Measurements from ENCODE around the gene C1QTNF7.

The C1QTNF7 gene

GRCh38 chr4:15423285-15423711 is 4.5 kb upstream of the C1QTNF7 start:
- TF ChIP-seq REST (IDR thresholded peaks at IDR 0.05; ENCODE audit: low read depth): no peak
- no peak for TF ChIP-seq TEAD4 (IDR thresholded peaks at IDR 0.05)
- no peak for TF ChIP-seq CREB1 (IDR thresholded peaks at IDR 0.05; ENCODE audit: low read depth)
- no peak for TF ChIP-seq TAF1 (IDR thresholded peaks at IDR 0.05; ENCODE audit: low read depth)
- no peak for TF ChIP-seq FOXM1 (IDR thresholded peaks at IDR 0.05; ENCODE audit: borderline replicate concordance, low read depth)

GRCh38 chr4:15425520-15425919 is 2.3 kb upstream of the C1QTNF7 start:
- TF ChIP-seq CREB1 (IDR thresholded peaks at IDR 0.05; ENCODE audit: low read depth) (no peak), EP300 (IDR thresholded peaks at IDR 0.05; ENCODE audit: borderline replicate concordance) (no peak), TCF12 (IDR thresholded peaks at IDR 0.05; ENCODE audit: low read depth) (no peak), MAX (IDR thresholded peaks at IDR 0.05) (no peak), ZBTB7A (IDR thresholded peaks at IDR 0.05; ENCODE audit: low read depth) (no peak), YY1 (IDR thresholded peaks at IDR 0.05; ENCODE audit: low read depth) (no peak), NFIC (IDR thresholded peaks at IDR 0.05) (no peak), TEAD4 (IDR thresholded peaks at IDR 0.05) (no peak), CEBPB (IDR thresholded peaks at IDR 0.05) (no peak), EGR1 (IDR thresholded peaks at IDR 0.05) (no peak)

GRCh38 chr4:15427161-15427560 is 672 bp upstream of the C1QTNF7 start:
- TF ChIP-seq USF1 (IDR thresholded peaks at IDR 0.05): no peak
- no peak for TF ChIP-seq RAD21 (IDR thresholded peaks at IDR 0.05; ENCODE audit: low read depth)
- TF ChIP-seq EP300 (IDR thresholded peaks at IDR 0.05; ENCODE audit: borderline replicate concordance): no peak
- TF ChIP-seq FOXM1 (IDR thresholded peaks at IDR 0.05; ENCODE audit: borderline replicate concordance, low read depth): no peak
- TF ChIP-seq YY1 (IDR thresholded peaks at IDR 0.05; ENCODE audit: low read depth): no peak
- TF ChIP-seq TAF1 (IDR thresholded peaks at IDR 0.05; ENCODE audit: low read depth): no peak
- no peak for TF ChIP-seq CEBPB (IDR thresholded peaks at IDR 0.05)
- TF ChIP-seq MAX (IDR thresholded peaks at IDR 0.05): no peak
- TF ChIP-seq NFIC (IDR thresholded peaks at IDR 0.05): no peak
- no peak for TF ChIP-seq EGR1 (IDR thresholded peaks at IDR 0.05)
- no peak for TF ChIP-seq TCF12 (IDR thresholded peaks at IDR 0.05; ENCODE audit: low read depth)
- no peak for TF ChIP-seq ZBTB7A (IDR thresholded peaks at IDR 0.05; ENCODE audit: low read depth)

- no peak for TF ChIP-seq YY1 (IDR thresholded peaks at IDR 0.05; ENCODE audit: low read depth)
- no peak for TF ChIP-seq USF1 (IDR thresholded peaks at IDR 0.05)
- no peak for TF ChIP-seq TCF12 (IDR thresholded peaks at IDR 0.05; ENCODE audit: low read depth)
- no peak for TF ChIP-seq RAD21 (IDR thresholded peaks at IDR 0.05; ENCODE audit: low read depth)
- TF ChIP-seq NFIC (IDR thresholded peaks at IDR 0.05): no peak
- no peak for TF ChIP-seq CREB1 (IDR thresholded peaks at IDR 0.05; ENCODE audit: low read depth)
- TF ChIP-seq FOXM1 (IDR thresholded peaks at IDR 0.05; ENCODE audit: borderline replicate concordance, low read depth): no peak
- TF ChIP-seq REST (IDR thresholded peaks at IDR 0.05; ENCODE audit: low read depth): no peak
- TF ChIP-seq MAX (IDR thresholded peaks at IDR 0.05): no peak
- no peak for TF ChIP-seq EGR1 (IDR thresholded peaks at IDR 0.05)
- no peak for TF ChIP-seq ZBTB7A (IDR thresholded peaks at IDR 0.05; ENCODE audit: low read depth)
These were observed 778 bp downstream of the C1QTNF7 start for GRCh38 chr4:15428611-15429010.

- no peak for TF ChIP-seq EGR1 (IDR thresholded peaks at IDR 0.05)
- no peak for TF ChIP-seq USF1 (IDR thresholded peaks at IDR 0.05)
- no peak for TF ChIP-seq TAF1 (IDR thresholded peaks at IDR 0.05; ENCODE audit: low read depth)
- no peak for TF ChIP-seq TCF12 (IDR thresholded peaks at IDR 0.05; ENCODE audit: low read depth)
- no peak for TF ChIP-seq RAD21 (IDR thresholded peaks at IDR 0.05; ENCODE audit: low read depth)
- no peak for TF ChIP-seq TEAD4 (IDR thresholded peaks at IDR 0.05)
These were observed 6.3 kb downstream of the C1QTNF7 start for GRCh38 chr4:15434091-15434490.

GRCh38 chr4:15434676-15435075 is 6.8 kb downstream of the C1QTNF7 start:
- TF ChIP-seq ZBTB7A (IDR thresholded peaks at IDR 0.05; ENCODE audit: low read depth) (no peak), RAD21 (IDR thresholded peaks at IDR 0.05; ENCODE audit: low read depth) (no peak), MAX (IDR thresholded peaks at IDR 0.05) (no peak), NFIC (IDR thresholded peaks at IDR 0.05) (no peak), TCF12 (IDR thresholded peaks at IDR 0.05; ENCODE audit: low read depth) (no peak), REST (IDR thresholded peaks at IDR 0.05; ENCODE audit: low read depth) (no peak), FOXM1 (IDR thresholded peaks at IDR 0.05; ENCODE audit: borderline replicate concordance, low read depth) (no peak), EGR1 (IDR thresholded peaks at IDR 0.05) (no peak), YY1 (IDR thresholded peaks at IDR 0.05; ENCODE audit: low read depth) (no peak), USF1 (IDR thresholded peaks at IDR 0.05) (no peak), TEAD4 (IDR thresholded peaks at IDR 0.05) (no peak), TAF1 (IDR thresholded peaks at IDR 0.05; ENCODE audit: low read depth) (no peak), CREB1 (IDR thresholded peaks at IDR 0.05; ENCODE audit: low read depth) (no peak), CEBPB (IDR thresholded peaks at IDR 0.05) (no peak), EP300 (IDR thresholded peaks at IDR 0.05; ENCODE audit: borderline replicate concordance) (no peak)

Data from Ishikawa (cell line).